Endothelial cell of hepatic sinusoid (primary cell): ENCODE measurements around the gene MSRB3.

Experiments used
- in situ Hi-C: cut with HindIII; loops from 2 replicates; pipeline ENCODE4 v1.10.0; 2017; ENCODE audit warnings: low sequenced_read_pairs

Gene MSRB3

GRCh38 chr12:65324551-65324950 lies 46.1 kb downstream of the MSRB3 start:
- in situ Hi-C loops = no loop called here

- in situ Hi-C loops = no loop called here
Measured at GRCh38 chr12:65325183-65325582, 46.7 kb downstream of the MSRB3 start.

GRCh38 chr12:65326616-65327015 lies 48.1 kb downstream of the MSRB3 start:
- in situ Hi-C loops = no loop called here

- in situ Hi-C loops = no loop called here
Measured at GRCh38 chr12:65327207-65328076, 49.0 kb downstream of the MSRB3 start.

- in situ Hi-C loops = no loop called here
Measured at GRCh38 chr12:65329721-65330120, 51.2 kb downstream of the MSRB3 start.

GRCh38 chr12:65330331-65330730 lies 51.8 kb downstream of the MSRB3 start:
- in situ Hi-C loops = no loop called here

GRCh38 chr12:65331456-65331855 lies 53.0 kb downstream of the MSRB3 start:
- in situ Hi-C loops = no loop called here

GRCh38 chr12:65333649-65334048 lies 55.2 kb downstream of the MSRB3 start:
- in situ Hi-C loops = no loop called here

- in situ Hi-C loops = no loop called here
Measured at GRCh38 chr12:65334521-65334920, 56.0 kb downstream of the MSRB3 start.

GRCh38 chr12:65335021-65335714 lies 56.7 kb downstream of the MSRB3 start:
- in situ Hi-C loops = no loop called here

GRCh38 chr12:65335981-65336380 lies 57.5 kb downstream of the MSRB3 start:
- in situ Hi-C loops = no loop called here

GRCh38 chr12:65339161-65339560 lies 60.7 kb downstream of the MSRB3 start:
- in situ Hi-C loops = no loop called here

GRCh38 chr12:65343230-65343629 lies 64.7 kb downstream of the MSRB3 start:
- in situ Hi-C loops = no loop called here

GRCh38 chr12:65343801-65344200 lies 65.3 kb downstream of the MSRB3 start:
- in situ Hi-C loops = no loop called here

GRCh38 chr12:65355461-65355860 lies 77.0 kb downstream of the MSRB3 start:
- in situ Hi-C loops = no loop called here

GRCh38 chr12:65362234-65363031 lies 84.0 kb downstream of the MSRB3 start:
- in situ Hi-C loops = no loop called here

GRCh38 chr12:65364046-65364445 lies 85.6 kb downstream of the MSRB3 start:
- in situ Hi-C loops = no loop called here

GRCh38 chr12:65367396-65367795 lies 88.9 kb downstream of the MSRB3 start:
- in situ Hi-C loops = no loop called here

- in situ Hi-C loops = no loop called here
Measured at GRCh38 chr12:65368055-65368454, 89.6 kb downstream of the MSRB3 start.

- in situ Hi-C loops = no loop called here
Measured at GRCh38 chr12:65372574-65372973, 94.1 kb downstream of the MSRB3 start.

GRCh38 chr12:65384240-65384639 lies 105.8 kb downstream of the MSRB3 start:
- in situ Hi-C loops = no loop called here
